Trophoblast cell (in vitro differentiated cells and primary cell): ENCODE data around the gene SRCAP.
A peak's percentile ranks its signal among the peaks of the same experiment; 100 is the strongest.

Experiments used
- DNase-seq, 2 donors: peaks; one replicate each; pipeline ENCODE4 v3.0.0-alpha.2; 2016
- H2AFZ ChIP-seq: 2 replicates; pipeline ENCODE4 v1.6.1; 2013; ENCODE audit warnings: low read length, moderate library complexity, mild to moderate bottlenecking; ENCODE audit not compliant: insufficient read depth, poor library complexity
- H2AK5ac ChIP-seq: 2 replicates; pipeline ENCODE4 v1.6.1; 2013; ENCODE audit warnings: mild to moderate bottlenecking, low read length
- H2BK120ac ChIP-seq: 2 replicates; pipeline ENCODE4 v1.6.1; 2013; ENCODE audit warnings: low read length, mild to moderate bottlenecking, moderate library complexity; ENCODE audit not compliant: insufficient read depth, poor library complexity
- H2BK12ac ChIP-seq: 2 replicates; pipeline ENCODE4 v1.6.1; 2013; ENCODE audit warnings: mild to moderate bottlenecking, low read length, moderate library complexity
- H2BK5ac ChIP-seq: 2 replicates; pipeline ENCODE4 v1.6.1; 2013; ENCODE audit warnings: low read length, low read depth, moderate library complexity, mild to moderate bottlenecking; ENCODE audit not compliant: poor library complexity
- H3K14ac ChIP-seq: 2 replicates; pipeline ENCODE4 v1.6.1; 2013; ENCODE audit warnings: mild to moderate bottlenecking, low read length
- H3K18ac ChIP-seq: 2 replicates; pipeline ENCODE4 v1.6.1; 2013; ENCODE audit warnings: mild to moderate bottlenecking, low read length
- H3K23ac ChIP-seq: 2 replicates; pipeline ENCODE4 v1.6.1; 2013; ENCODE audit warnings: low read length
- H3K27ac ChIP-seq: 2 replicates; pipeline ENCODE4 v1.5.1; 2013; ENCODE audit warnings: low read depth, mild to moderate bottlenecking, inconsistent platforms, low read length, moderate library complexity
- H3K27me3 ChIP-seq: 2 replicates; pipeline ENCODE4 v1.6.1; 2013; ENCODE audit warnings: inconsistent platforms, mild to moderate bottlenecking, low read length, moderate library complexity; ENCODE audit not compliant: insufficient read depth
- H3K36me3 ChIP-seq, 2 experiments: 1 replicate in 1 of 2; 2 replicates in 1 of 2; pipeline ENCODE4 v1.6.1; 2013; ENCODE audit warnings: low read length in 2 of 2, mild to moderate bottlenecking in 2 of 2, moderate library complexity in 1 of 2; ENCODE audit not compliant: insufficient read depth in 2 of 2, control insufficient read depth in 1 of 2
- H3K4ac ChIP-seq: 2 replicates; pipeline ENCODE4 v1.6.1; 2013; ENCODE audit warnings: low read depth, mild to moderate bottlenecking, low read length, moderate library complexity
- H3K4me1 ChIP-seq, 2 experiments: 1 replicate in 1 of 2; 2 replicates in 1 of 2; pipeline ENCODE4 v1.6.1; 2013; ENCODE audit warnings: low read length in 2 of 2, mild to moderate bottlenecking in 2 of 2, moderate library complexity in 1 of 2; ENCODE audit not compliant: insufficient read depth in 2 of 2, control insufficient read depth in 1 of 2
- H3K4me2 ChIP-seq: 2 replicates; pipeline ENCODE4 v1.6.1; 2013; ENCODE audit warnings: inconsistent platforms, mild to moderate bottlenecking, low read length, moderate library complexity
- H3K4me3 ChIP-seq: 2 replicates; pipeline ENCODE4 v1.5.1; 2013; ENCODE audit warnings: mild to moderate bottlenecking, low read depth, low read length, inconsistent platforms
- H3K79me1 ChIP-seq: one replicate; pipeline ENCODE4 v1.6.1; 2013; ENCODE audit warnings: low read length
- H3K79me2 ChIP-seq: 2 replicates; pipeline ENCODE4 v1.6.1; 2013; ENCODE audit warnings: low read length, mild to moderate bottlenecking; ENCODE audit not compliant: control insufficient read depth, insufficient read depth, poor library complexity
- H3K9ac ChIP-seq: 2 replicates; pipeline ENCODE4 v1.6.1; 2013; ENCODE audit warnings: mild to moderate bottlenecking, low read length
- H3K9me3 ChIP-seq: 2 replicates; pipeline ENCODE4 v1.6.1; 2013; ENCODE audit warnings: low read depth, mild to moderate bottlenecking, control low read depth, inconsistent platforms, low read length; ENCODE audit not compliant: insufficient read depth
- H4K12ac ChIP-seq: 2 replicates; pipeline ENCODE4 v1.6.1; 2013; ENCODE audit warnings: low read depth, mild to moderate bottlenecking, low read length, moderate library complexity
- H4K8ac ChIP-seq: 2 replicates; pipeline ENCODE4 v1.6.1; 2013; ENCODE audit warnings: low read depth, mild to moderate bottlenecking, low read length, moderate library complexity
- H4K91ac ChIP-seq: one replicate; pipeline ENCODE4 v1.6.1; 2013; ENCODE audit warnings: low read depth, mild to moderate bottlenecking, low read length, moderate library complexity
- WGBS: extraction: QIAGEN DNeasy Blood & Tissue Kit; methylation state at CpG from one replicate; pipeline ENCODE4 v1.1.7; 2013; ENCODE audit warnings: missing lambda C conversion rate; ENCODE audit not compliant: insufficient read length, insufficient coverage; ENCODE audit errors: extremely low coverage; 5-methylcytosine and 5-hydroxymethylcytosine counted together

SRCAP gene

GRCh38 chr16:30655815-30656347 is 43.1 kb upstream of the SRCAP start:
- peaks cover 38 to 39% of the 10 kb centered on the region in 2 experiments for H3K36me3 ChIP-seq

GRCh38 chr16:30656388-30656787 is 42.6 kb upstream of the SRCAP start:
- no peak overlapping the region for H2AK5ac ChIP-seq
- no peak overlapping the region for H2BK5ac ChIP-seq
- H3K18ac ChIP-seq, result no peak overlapping the region
- no CpG with 5 or more reads among the region's 8 CpGs for WGBS
- peaks cover 18 to 22% of the 10 kb centered on the region in 2 experiments for H3K4me1 ChIP-seq
- H2AFZ ChIP-seq, result no peak overlapping the region
- H3K23ac ChIP-seq, result no peak overlapping the region
- DNase-seq, result no peak
- H3K4ac ChIP-seq, result no peak overlapping the region
- peaks cover 25% of the 10 kb centered on the region for H3K79me1 ChIP-seq
- H4K8ac ChIP-seq, result no peak overlapping the region
- H3K9ac ChIP-seq, result no peak overlapping the region
- no peak overlapping the region for H4K12ac ChIP-seq
- no peak overlapping the region for H3K4me3 ChIP-seq
- no peak overlapping the region for H2BK12ac ChIP-seq
- no peak overlapping the region for H3K14ac ChIP-seq
- H3K4me2 ChIP-seq, result no peak overlapping the region
- H4K91ac ChIP-seq, result no peak overlapping the region
- peaks cover 21% of the 10 kb centered on the region for H3K79me2 ChIP-seq
- H3K9me3 ChIP-seq, result no peaks in the 10 kb centered on the region
- H2BK120ac ChIP-seq, result no peak overlapping the region
- peaks cover 43 to 44% of the 10 kb centered on the region in 2 experiments for H3K36me3 ChIP-seq
- H3K27me3 ChIP-seq, result no peaks in the 10 kb centered on the region
- H3K27ac ChIP-seq, result no peak overlapping the region

More at GRCh38 chr16:30655815-30656347, 43.1 kb upstream of the SRCAP start:
- Histone ChIP-seq H3K4me2 (no peak overlapping the region), H3K18ac (no peak overlapping the region), H3K27me3 (no peaks in the 10 kb centered on the region), H2BK5ac (no peak overlapping the region), H3K27ac (no peak overlapping the region), H3K9ac (no peak overlapping the region), H2BK12ac (no peak overlapping the region), H3K4me1 (peaks cover 15 to 18% of the 10 kb centered on the region in 2 experiments), H4K91ac (no peak overlapping the region), H3K14ac (no peak overlapping the region), H4K8ac (no peak overlapping the region), H3K23ac (no peak overlapping the region), H3K4me3 (no peak overlapping the region), H3K4ac (no peak overlapping the region), H3K79me1 (peaks cover 29% of the 10 kb centered on the region), H4K12ac (no peak overlapping the region), H2AK5ac (no peak overlapping the region), H3K79me2 (peaks cover 24% of the 10 kb centered on the region), H2BK120ac (no peak overlapping the region), H2AFZ (no peak overlapping the region), H3K9me3 (no peaks in the 10 kb centered on the region)
- WGBS, result no CpG with 5 or more reads among the region's 12 CpGs
- no peak for DNase-seq

DNA sequence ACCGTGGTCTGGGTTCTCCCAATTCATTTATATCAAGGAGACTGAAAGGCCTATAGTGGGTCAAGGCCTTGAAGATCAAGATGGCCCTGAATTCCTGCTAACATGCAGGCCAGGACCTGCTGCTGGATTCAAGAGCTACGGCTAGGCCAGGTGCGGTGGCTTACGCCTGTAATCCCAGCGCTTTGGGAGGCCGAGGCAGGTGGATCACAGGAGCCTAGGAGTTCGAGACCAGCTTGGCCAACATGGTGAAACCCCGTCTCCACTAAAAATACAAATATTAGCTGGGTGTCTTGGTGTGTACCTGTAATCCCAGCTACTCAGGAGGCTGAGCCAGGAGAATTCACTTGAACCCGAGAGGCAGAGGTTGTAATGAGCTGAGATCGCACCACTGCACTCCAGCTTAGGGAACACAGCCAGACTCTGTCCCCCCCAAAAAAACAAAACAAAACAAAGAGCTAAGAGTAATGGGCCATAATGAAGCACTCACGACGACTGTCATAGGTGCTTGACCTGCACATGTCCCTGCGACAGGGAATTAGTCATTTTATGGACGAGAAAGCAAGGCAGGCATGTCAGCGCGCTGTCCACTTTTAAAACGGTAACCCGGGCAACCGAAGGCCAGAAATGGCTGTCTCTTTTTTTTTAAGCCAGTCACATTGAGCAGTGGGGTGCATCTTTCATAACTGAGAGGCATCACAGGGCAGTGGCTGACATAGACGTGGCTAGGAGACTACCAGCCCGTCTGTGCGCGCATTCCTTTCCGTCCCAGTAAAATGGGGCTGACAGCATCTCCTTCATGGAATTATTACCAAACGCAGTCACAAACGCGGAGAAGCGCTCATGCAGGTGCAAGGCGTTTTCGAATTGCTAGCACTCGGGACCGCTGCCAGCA is 41.8 kb upstream of the SRCAP start:
- peaks cover 18% of the 10 kb centered on the region for H3K79me2 ChIP-seq
- H2BK5ac ChIP-seq, result no peak overlapping the region
- no peaks in the 10 kb centered on the region for H3K9me3 ChIP-seq

GRCh38 chr16:30657866-30658730 is 40.9 kb upstream of the SRCAP start, which contains the start of gene FBRS:
Gene FBRS, plus strand, starts transcription at chr16:30658431. Its CDS starts 1,088 bp downstream, at chr16:30659519.
- no CpG with 5 or more reads among the region's 86 CpGs for WGBS
- peaks cover 18% of the 10 kb centered on the region for H3K79me2 ChIP-seq
- peak within 1 kb of the TSS; percentile 93 for H4K8ac ChIP-seq
- H2BK12ac ChIP-seq, result no peak within 1 kb of the TSS
- peak within 1 kb of the TSS; percentile 41 for H2AK5ac ChIP-seq
- peak within 1 kb of the TSS; percentile 98 for H2BK5ac ChIP-seq
- peak; percentile 100 for DNase-seq
- H4K12ac ChIP-seq, result peak within 1 kb of the TSS; percentile 83
- peak within 1 kb of the TSS; percentile 83 for H4K91ac ChIP-seq
- peak within 1 kb of the TSS; percentile 99 for H3K27ac ChIP-seq
- H3K18ac ChIP-seq, result peak within 1 kb of the TSS; percentile 91
- no peaks in the 10 kb centered on the region for H3K9me3 ChIP-seq
- H3K79me1 ChIP-seq, result peaks cover 22% of the 10 kb centered on the region
- H3K9ac ChIP-seq, result peak within 1 kb of the TSS; percentile 100
- peak within 1 kb of the TSS; percentile 65 for H2AFZ ChIP-seq
- no peak within 1 kb of the TSS for H3K23ac ChIP-seq
- peak within 1 kb of the TSS; percentile 92 for H3K4me2 ChIP-seq
- peak within 1 kb of the TSS; percentile 92 for H3K14ac ChIP-seq
- H3K4me3 ChIP-seq, result peak within 1 kb of the TSS; percentile 95
- peaks cover 16 to 18% of the 10 kb centered on the region in 2 experiments for H3K4me1 ChIP-seq
- H2BK120ac ChIP-seq, result peak within 1 kb of the TSS; percentile 89
- no peaks in the 10 kb centered on the region for H3K27me3 ChIP-seq
- peak within 1 kb of the TSS; percentile 62 for H3K4ac ChIP-seq
- peaks cover 49 to 53% of the 10 kb centered on the region in 2 experiments for H3K36me3 ChIP-seq

More for the DNA sequence above, 41.8 kb upstream of the SRCAP start:
- Histone ChIP-seq H4K12ac (peak overlapping the region; percentile 6), H3K27me3 (no peaks in the 10 kb centered on the region), H3K4me3 (peak overlapping the region; percentile 65), H2BK12ac (no peak overlapping the region), H3K79me1 (peaks cover 22% of the 10 kb centered on the region), H2AK5ac (no peak overlapping the region), H3K23ac (no peak overlapping the region), H3K18ac (no peak overlapping the region), H3K4ac (no peak overlapping the region), H4K91ac (peak overlapping the region; percentile 69), H3K4me2 (peak overlapping the region; percentile 78), H3K36me3 (peaks cover 48 to 51% of the 10 kb centered on the region in 2 experiments), H3K14ac (peak overlapping the region; percentile 16), H3K4me1 (peaks cover 16 to 18% of the 10 kb centered on the region in 2 experiments), H3K9ac (peak overlapping the region; percentile 18), H3K27ac (peak overlapping the region; percentile 48), H4K8ac (peak overlapping the region; percentile 55), H2BK120ac (no peak overlapping the region), H2AFZ (peak overlapping the region; percentile 13)
- no CpG with 5 or more reads among the region's 32 CpGs for WGBS
- DNase-seq, result no peak
